Renal pelvis (tissue), 4 donors: ENCODE results near the gene BACH1. TPM values are rescaled to one million over a fixed set of nuclear protein-coding genes. Genes with fewer than 3 reads are reported as not detected.

Experiments used
- DNase-seq: peaks from one replicate; pipeline ENCODE4 v3.0.0-alpha.2; 2013
- polyA plus RNA-seq, 3 donors: library from polyadenylated mRNA; unstranded; fragments of 120-200 nt; gene quantifications; one replicate each; pipeline ENCODE4 v1.2.1, GENCODE V29; 2013; ENCODE audit not compliant: insufficient read length in 3 of 3

BACH1 gene
- polyA plus RNA-seq, 3 donors, result 37.8 to 47.3 (median 41.2) TPM

DNA sequence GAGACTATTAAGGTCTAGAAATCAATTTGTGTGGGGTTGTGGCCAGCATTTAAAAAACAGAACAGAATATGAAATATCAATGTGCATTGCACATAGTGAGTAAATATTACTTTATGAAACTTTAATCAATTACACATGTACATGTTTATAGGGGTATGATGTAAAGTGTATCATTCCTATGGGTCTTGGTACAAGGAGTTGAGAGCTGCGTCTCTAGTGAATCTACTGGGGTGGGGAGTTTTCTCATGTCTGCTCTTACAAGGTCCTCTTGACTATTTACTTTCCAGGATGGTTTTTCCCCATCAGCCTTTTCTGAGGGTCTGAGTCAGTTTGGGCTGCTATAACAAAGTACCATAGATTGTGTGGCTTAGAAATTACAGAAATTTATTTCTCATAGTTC is 75.8 kb downstream of the BACH1 start:
- DNase-seq, result no peak

GRCh38 chr21:29376556-29376955 is 77.8 kb downstream of the BACH1 start:
- no peak for DNase-seq

GRCh38 chr21:29377266-29377665 is 78.5 kb downstream of the BACH1 start:
- DNase-seq, result no peak

- no peak for DNase-seq
Measured at GRCh38 chr21:29378832-29379231, 80.1 kb downstream of the BACH1 start.

- DNase-seq, result no peak
Measured at GRCh38 chr21:29379517-29380054, 80.9 kb downstream of the BACH1 start.

- DNase-seq, result no peak
Measured at GRCh38 chr21:29382030-29382654, 83.4 kb downstream of the BACH1 start.

GRCh38 chr21:29384683-29385359 is 86.1 kb downstream of the BACH1 start:
- no peak for DNase-seq

DNA sequence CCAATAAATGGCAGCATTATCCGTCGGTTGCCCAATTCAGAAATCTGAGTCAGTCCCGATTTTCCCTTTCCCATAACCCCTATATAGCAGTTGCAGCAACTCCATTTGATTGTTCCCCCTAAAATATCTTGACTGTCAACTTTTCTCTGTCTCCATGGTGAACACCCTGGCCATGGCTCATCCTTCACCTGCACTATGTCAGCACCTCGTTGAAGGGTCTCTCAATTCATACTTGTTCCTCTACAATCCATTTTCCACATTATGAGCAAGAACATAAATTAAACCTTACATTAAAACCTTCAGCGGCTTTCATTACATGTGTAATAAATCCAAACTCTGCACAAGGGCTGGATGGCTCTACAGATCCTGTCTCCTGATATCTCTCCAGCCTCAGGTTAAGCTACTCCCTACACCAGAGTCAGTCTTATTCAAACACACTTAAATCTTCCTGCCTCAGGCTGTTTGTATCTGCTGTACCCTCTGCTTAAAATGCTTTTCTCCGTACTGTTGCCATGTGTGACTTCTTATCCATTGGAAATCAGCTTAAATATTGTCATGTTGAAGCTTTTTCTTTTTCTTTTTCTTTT is 87.3 kb downstream of the BACH1 start:
- no peak for DNase-seq

- DNase-seq, result no peak
Measured at GRCh38 chr21:29386803-29387202, 88.1 kb downstream of the BACH1 start.

DNA sequence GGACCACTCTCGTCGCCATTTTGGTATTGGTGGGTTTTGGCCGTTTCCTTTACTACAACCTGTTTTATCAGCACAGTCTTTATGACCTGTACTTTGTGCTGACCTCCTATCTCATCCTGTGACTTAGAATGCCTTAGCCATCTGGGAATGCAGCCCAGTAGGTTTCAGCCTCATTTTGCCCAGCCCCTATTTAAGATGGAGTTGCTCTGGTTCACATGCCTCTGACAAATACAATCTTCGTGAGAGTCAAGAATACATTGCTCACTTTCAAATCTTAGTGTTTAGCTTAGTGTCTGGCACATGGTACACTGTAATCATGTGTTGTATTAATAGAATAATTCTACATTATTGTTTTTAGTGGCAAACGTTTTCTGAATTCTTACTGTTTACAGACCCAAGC is 88.9 kb downstream of the BACH1 start:
- DNase-seq, result no peak

DNA sequence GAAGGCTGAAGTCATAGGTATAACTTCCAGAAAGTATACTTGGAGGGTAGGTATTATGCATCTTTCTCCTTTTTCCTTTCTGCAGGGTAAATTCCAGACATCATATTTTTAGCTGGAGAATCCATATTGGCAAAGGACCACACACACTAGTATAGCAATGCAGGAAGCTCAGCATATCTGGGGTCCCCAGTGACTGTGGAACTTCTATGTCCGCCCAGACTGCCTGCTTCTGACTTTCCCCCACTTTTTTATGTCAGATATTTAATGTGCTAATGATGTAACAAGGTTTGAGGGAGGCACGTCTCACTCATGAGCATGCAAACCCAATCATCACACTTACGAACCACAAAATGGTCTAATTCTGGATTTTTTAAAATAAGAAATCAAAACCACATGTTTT is 90.4 kb downstream of the BACH1 start:
- DNase-seq, result no peak

GRCh38 chr21:29390778-29391177 is 92.1 kb downstream of the BACH1 start:
- DNase-seq, result no peak

DNA sequence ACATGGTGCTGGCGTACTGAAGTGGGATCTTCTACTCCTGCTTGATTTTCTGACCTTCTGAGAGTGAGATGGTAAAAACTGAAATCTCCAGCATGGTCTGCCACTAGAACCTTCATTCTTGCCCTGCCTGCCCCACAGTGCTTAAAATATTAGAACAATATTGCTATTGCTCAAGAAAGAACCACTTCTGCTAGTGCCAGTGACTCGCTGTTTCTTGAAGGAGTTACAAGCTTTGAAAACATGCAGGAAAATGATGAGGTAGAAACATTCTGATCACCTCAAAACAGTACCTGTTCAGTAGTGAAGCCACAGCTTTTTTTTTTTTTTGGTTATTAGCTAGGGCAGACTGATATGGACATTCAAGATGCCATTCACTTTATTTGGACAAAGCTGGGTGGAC is 95.3 kb downstream of the BACH1 start:
- no peak for DNase-seq

Other genes with a start within 250 kb of the BACH1 start
- gene CCT8, start 225.3 kb upstream of the BACH1 start, polyA plus RNA-seq, result 100 to 1,000 TPM; 220 to 292 (median 247) TPM
- 1 to 10 TPM; 5.5 to 7.0 (median 6.4) TPM for gene MAP3K7CL, start 168.3 kb upstream of the BACH1 start, polyA plus RNA-seq